ENCODE results near the gene CELA2A. TPM values are rescaled to one million over a fixed set of nuclear protein-coding genes. Genes with fewer than 3 reads are reported as not detected.
"Not testable (repeated sequence)": the region's sequence is repeated elsewhere in the genome, so short reads cannot be mapped to it uniquely, and the experiment has no call there.

Gene CELA2A
- total RNA-seq, 1 experiment from 2014 or later = 0.72 TPM

DNA sequence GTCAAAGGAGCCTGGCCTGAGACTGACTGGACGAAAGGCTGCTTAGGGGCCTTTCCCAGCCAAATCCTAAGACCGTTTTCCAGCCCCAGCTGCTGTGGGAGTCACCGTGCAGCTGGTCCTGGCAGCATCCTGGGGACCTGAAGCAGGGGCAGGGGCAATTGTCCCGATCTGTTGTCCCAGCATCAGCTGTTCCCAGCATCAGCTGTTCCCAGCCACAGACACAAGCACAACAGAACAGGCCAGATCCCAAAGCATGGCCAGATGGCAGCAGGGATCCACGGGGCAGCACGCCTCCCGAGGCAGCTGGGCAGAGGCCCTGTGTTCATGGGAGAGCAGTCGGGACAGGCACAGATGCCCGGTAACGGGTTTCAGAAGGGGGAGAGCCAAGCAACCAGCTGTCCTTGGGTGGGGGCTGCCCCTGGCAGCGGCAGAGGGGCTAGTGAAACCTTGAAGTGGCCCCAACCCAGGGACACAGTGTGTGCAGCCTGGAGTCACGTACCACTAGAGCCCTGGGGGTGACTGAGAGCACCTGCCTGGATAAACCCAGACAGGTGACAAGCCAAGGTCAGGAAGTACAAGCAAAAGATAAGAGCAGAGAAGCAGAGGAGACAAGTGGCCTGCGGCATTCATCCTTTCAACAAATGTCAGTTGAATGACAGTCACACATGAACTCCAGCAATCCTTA is 32.7 kb downstream of the CELA2A start:
- no peaks in the 10 kb centered on the region for H3K9me3 ChIP-seq (ENCODE audit: control insufficient read depth, insufficient read depth, low read depth, low read length)
- in situ Hi-C loops (cut with HindIII; ENCODE audit: low pct_unique_long_range_greater_than_20kb, low sequenced_read_pairs) = no loop called here
- H3K27me3 ChIP-seq (ENCODE audit: control insufficient read depth, insufficient read depth, low read length) = no peaks in the 10 kb centered on the region
- BruUV-seq (replicated peaks) = no TSS peak
- H3K4me3 ChIP-seq (ENCODE audit: low read depth in 2 of 2, low read length in 2 of 2) = no peak overlapping the region
- ATAC-seq (no peak), DNase-seq (ENCODE audit: low read depth, low spot score) (no peak)
- ChIA-PET CTCF (no interaction called here), POLR2A (no interaction called here)
- H3K36me3 ChIP-seq (ENCODE audit: control insufficient read depth, insufficient read depth, low read length) = no peaks in the 10 kb centered on the region
- intact Hi-C loops (cut with micrococcal nuclease; ENCODE audit: unreplicated experiment) = no loop called here
- no peak overlapping the region for H3K27ac ChIP-seq (ENCODE audit: low read length)
- TF ChIP-seq, protein P1, sequence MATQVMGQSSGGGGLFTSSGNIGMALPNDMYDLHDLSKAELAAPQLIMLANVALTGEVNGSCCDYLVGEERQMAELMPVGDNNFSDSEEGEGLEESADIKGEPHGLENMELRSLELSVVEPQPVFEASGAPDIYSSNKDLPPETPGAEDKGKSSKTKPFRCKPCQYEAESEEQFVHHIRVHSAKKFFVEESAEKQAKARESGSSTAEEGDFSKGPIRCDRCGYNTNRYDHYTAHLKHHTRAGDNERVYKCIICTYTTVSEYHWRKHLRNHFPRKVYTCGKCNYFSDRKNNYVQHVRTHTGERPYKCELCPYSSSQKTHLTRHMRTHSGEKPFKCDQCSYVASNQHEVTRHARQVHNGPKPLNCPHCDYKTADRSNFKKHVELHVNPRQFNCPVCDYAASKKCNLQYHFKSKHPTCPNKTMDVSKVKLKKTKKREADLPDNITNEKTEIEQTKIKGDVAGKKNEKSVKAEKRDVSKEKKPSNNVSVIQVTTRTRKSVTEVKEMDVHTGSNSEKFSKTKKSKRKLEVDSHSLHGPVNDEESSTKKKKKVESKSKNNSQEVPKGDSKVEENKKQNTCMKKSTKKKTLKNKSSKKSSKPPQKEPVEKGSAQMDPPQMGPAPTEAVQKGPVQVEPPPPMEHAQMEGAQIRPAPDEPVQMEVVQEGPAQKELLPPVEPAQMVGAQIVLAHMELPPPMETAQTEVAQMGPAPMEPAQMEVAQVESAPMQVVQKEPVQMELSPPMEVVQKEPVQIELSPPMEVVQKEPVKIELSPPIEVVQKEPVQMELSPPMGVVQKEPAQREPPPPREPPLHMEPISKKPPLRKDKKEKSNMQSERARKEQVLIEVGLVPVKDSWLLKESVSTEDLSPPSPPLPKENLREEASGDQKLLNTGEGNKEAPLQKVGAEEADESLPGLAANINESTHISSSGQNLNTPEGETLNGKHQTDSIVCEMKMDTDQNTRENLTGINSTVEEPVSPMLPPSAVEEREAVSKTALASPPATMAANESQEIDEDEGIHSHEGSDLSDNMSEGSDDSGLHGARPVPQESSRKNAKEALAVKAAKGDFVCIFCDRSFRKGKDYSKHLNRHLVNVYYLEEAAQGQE (IDR thresholded peaks at IDR 0.05; ENCODE audit: insufficient read depth in 1 of 2, low read depth in 2 of 2, low read length in 1 of 2) = no peak
- no peak for TF ChIP-seq SIN3A (IDR thresholded peaks at IDR 0.05; ENCODE audit: borderline replicate concordance, insufficient read depth, low read depth, low read length)
- H3K4me1 ChIP-seq (ENCODE audit: control insufficient read depth, insufficient read depth, low read length) = no peaks in the 10 kb centered on the region

DNA sequence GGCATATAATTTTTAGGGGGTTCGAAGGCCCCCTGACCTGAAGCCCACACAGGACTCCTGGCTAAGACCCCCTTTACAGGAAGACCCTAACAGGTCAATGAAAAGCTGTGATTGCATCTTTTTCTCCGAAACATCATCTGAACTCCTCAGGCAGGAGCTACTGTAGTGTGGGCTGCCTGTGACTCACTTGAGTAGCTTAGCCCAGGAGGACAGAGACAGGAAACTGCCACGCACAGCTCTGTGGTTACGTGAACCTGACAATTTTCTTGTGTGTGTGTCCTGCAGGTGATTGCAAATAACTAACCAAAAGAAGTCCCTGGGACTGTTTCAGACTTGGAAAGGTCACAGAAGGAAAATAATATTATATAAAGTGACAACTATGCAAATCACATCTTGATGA is 34.5 kb downstream of the CELA2A start:
- H3K9me3 ChIP-seq (ENCODE audit: control insufficient read depth, insufficient read depth, low read depth, low read length); intact Hi-C loops (cut with micrococcal nuclease; ENCODE audit: unreplicated experiment); in situ Hi-C loops (cut with HindIII; ENCODE audit: low pct_unique_long_range_greater_than_20kb, low sequenced_read_pairs); POLR2A ChIA-PET; H3K27me3 ChIP-seq (ENCODE audit: control insufficient read depth, insufficient read depth, low read length); H3K36me3 ChIP-seq (ENCODE audit: control insufficient read depth, insufficient read depth, low read length); H3K4me3 ChIP-seq (ENCODE audit: low read depth in 2 of 2, low read length in 2 of 2); BruUV-seq (replicated peaks); ATAC-seq; H3K27ac ChIP-seq (ENCODE audit: low read length); H3K4me1 ChIP-seq (ENCODE audit: control insufficient read depth, insufficient read depth, low read length); DNase-seq (ENCODE audit: low read depth, low spot score); CTCF ChIA-PET: not testable (repeated sequence)

DNA sequence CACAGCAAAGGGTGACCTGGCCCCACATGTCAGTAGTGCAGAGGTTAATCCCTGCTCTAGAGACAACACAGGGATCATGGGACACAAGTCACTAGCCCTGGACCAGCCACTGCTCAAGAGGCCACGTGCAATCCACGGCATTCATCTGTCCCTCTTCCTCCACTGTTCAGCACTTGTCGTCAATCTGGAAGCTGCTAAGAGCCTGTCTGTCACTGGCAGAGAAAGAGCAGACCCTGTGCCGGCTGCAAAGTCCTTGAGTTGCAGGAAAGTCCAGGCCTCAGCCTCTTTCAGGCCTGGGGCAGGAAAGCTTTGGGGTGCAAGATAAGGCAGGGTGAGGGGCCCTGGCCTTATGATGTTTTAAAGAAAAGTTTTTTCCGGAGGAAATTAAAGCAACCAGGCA is 36.1 kb downstream of the CELA2A start:
- ChIA-PET CTCF (no interaction called here), POLR2A (no interaction called here)
- ATAC-seq (no peak; the same call in 1 of the 2 replicates), DNase-seq (ENCODE audit: low read depth, low spot score) (no peak)
- H3K4me1 ChIP-seq (ENCODE audit: control insufficient read depth, insufficient read depth, low read length) = no peaks in the 10 kb centered on the region
- in situ Hi-C loops (cut with HindIII; ENCODE audit: low pct_unique_long_range_greater_than_20kb, low sequenced_read_pairs) = no loop called here
- TF ChIP-seq POLR2AphosphoS5 (IDR thresholded peaks at IDR 0.05; ENCODE audit: low read depth, low read length) (no peak), SIN3A (IDR thresholded peaks at IDR 0.05; ENCODE audit: borderline replicate concordance, insufficient read depth, low read depth, low read length) (no peak), TCF7L2 (IDR thresholded peaks at IDR 0.05; ENCODE audit: low read depth, low read length) (no peak)
- TF ChIP-seq, protein P1 (IDR thresholded peaks at IDR 0.05; ENCODE audit: insufficient read depth in 1 of 2, low read depth in 2 of 2, low read length in 1 of 2) = no peak
- TF ChIP-seq, protein P2, sequence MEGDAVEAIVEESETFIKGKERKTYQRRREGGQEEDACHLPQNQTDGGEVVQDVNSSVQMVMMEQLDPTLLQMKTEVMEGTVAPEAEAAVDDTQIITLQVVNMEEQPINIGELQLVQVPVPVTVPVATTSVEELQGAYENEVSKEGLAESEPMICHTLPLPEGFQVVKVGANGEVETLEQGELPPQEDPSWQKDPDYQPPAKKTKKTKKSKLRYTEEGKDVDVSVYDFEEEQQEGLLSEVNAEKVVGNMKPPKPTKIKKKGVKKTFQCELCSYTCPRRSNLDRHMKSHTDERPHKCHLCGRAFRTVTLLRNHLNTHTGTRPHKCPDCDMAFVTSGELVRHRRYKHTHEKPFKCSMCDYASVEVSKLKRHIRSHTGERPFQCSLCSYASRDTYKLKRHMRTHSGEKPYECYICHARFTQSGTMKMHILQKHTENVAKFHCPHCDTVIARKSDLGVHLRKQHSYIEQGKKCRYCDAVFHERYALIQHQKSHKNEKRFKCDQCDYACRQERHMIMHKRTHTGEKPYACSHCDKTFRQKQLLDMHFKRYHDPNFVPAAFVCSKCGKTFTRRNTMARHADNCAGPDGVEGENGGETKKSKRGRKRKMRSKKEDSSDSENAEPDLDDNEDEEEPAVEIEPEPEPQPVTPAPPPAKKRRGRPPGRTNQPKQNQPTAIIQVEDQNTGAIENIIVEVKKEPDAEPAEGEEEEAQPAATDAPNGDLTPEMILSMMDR (IDR thresholded peaks at IDR 0.05) = no peak
- no peaks in the 10 kb centered on the region for H3K9me3 ChIP-seq (ENCODE audit: control insufficient read depth, insufficient read depth, low read depth, low read length)
- BruUV-seq (replicated peaks) = no TSS peak
- no peak overlapping the region for H3K4me3 ChIP-seq (ENCODE audit: low read depth in 2 of 2, low read length in 2 of 2)
- no peaks in the 10 kb centered on the region for H3K36me3 ChIP-seq (ENCODE audit: control insufficient read depth, insufficient read depth, low read length)
- intact Hi-C loops (cut with micrococcal nuclease; ENCODE audit: unreplicated experiment) = no loop called here
- no peak overlapping the region for H3K27ac ChIP-seq (ENCODE audit: low read length)
- no peaks in the 10 kb centered on the region for H3K27me3 ChIP-seq (ENCODE audit: control insufficient read depth, insufficient read depth, low read length)
